ENCODE data around the gene PTK7.

The PTK7 gene

GRCh38 chr6:43189776-43190304 is 113.7 kb downstream of the PTK7 start:
- Histone ChIP-seq H3K79me2 (ENCODE audit: insufficient read depth, low read depth) (no peaks in the 10 kb centered on the region), H4K20me1 (ENCODE audit: insufficient read depth) (no peaks in the 10 kb centered on the region), H3K4me3 (IDR thresholded peaks at IDR 0.05; ENCODE audit: insufficient read depth, low read depth, low read length) (no peak overlapping the region), H3K36me3 (ENCODE audit: insufficient read depth) (no peaks in the 10 kb centered on the region), H3K27ac (no peak overlapping the region), H2AFZ (ENCODE audit: low read depth) (no peak overlapping the region), H3K4me2 (no peak overlapping the region), H3K9ac (no peak overlapping the region), H3K4me1 (ENCODE audit: low read depth, poor library complexity, severe bottlenecking) (no peaks in the 10 kb centered on the region), H3K27me3 (ENCODE audit: insufficient read depth, low read depth) (no peaks in the 10 kb centered on the region)
- no peak for TF ChIP-seq CTCF (conservative IDR thresholded peaks at IDR 0.05; ENCODE audit: low read depth, low read length)

DNA sequence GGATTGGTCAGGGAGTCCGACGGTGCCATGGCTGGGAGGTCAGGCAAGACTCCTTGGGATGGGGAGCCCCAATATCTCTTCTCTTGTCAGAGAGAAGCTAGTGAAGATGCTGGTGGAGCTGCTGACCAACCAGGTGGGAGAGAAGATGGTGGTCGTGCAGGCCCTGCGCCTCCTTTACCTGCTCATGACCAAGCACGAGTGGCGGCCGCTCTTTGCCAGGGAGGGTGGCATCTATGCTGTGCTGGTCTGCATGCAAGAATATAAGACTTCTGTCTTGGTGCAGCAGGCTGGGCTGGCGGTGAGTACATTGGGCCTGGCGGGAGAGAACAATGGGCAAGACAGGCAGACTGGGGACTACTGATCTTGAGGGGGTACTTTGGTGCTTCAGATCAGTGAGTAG is 116.8 kb downstream of the PTK7 start:
- no peaks in the 10 kb centered on the region for H4K20me1 ChIP-seq (ENCODE audit: insufficient read depth)
- no peaks in the 10 kb centered on the region for H3K79me2 ChIP-seq (ENCODE audit: insufficient read depth, low read depth)
- no peaks in the 10 kb centered on the region for H3K36me3 ChIP-seq (ENCODE audit: insufficient read depth)
- H3K9ac ChIP-seq = no peak overlapping the region
- H2AFZ ChIP-seq (ENCODE audit: low read depth) = no peak overlapping the region
- H3K27ac ChIP-seq = no peak overlapping the region
- H3K4me2 ChIP-seq = no peak overlapping the region
- no peaks in the 10 kb centered on the region for H3K27me3 ChIP-seq (ENCODE audit: insufficient read depth, low read depth)
- no peak overlapping the region for H3K4me3 ChIP-seq (IDR thresholded peaks at IDR 0.05; ENCODE audit: insufficient read depth, low read depth, low read length)
- TF ChIP-seq CTCF (conservative IDR thresholded peaks at IDR 0.05; ENCODE audit: low read depth, low read length) = no peak
- no peaks in the 10 kb centered on the region for H3K4me1 ChIP-seq (ENCODE audit: low read depth, poor library complexity, severe bottlenecking)

DNA sequence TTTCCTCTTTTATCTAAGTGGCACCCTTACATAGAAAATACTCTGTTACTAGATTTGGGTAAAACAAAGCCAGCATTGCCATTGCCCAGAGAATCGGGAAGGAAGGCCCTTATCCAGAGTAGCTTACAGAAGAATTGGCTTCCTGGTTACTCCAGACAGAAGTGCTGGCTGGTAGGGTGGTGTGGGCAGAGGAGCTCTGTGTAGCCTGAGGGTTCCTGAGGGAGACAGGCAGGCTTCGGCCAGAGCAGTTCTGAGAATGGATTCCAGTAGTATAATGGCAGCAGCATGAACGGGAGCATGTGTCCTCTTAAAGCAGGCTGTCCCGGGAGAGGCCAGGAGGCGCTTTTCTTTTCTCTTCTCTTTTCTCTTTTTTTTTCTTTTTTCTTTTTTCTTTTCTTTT is 117.8 kb downstream of the PTK7 start:
- H3K9ac ChIP-seq = no peak overlapping the region
- H4K20me1 ChIP-seq (ENCODE audit: insufficient read depth) = no peaks in the 10 kb centered on the region
- H3K4me2 ChIP-seq = no peak overlapping the region
- no peak overlapping the region for H3K27ac ChIP-seq
- no peaks in the 10 kb centered on the region for H3K36me3 ChIP-seq (ENCODE audit: insufficient read depth)
- TF ChIP-seq CTCF (conservative IDR thresholded peaks at IDR 0.05; ENCODE audit: low read depth, low read length) = no peak
- no peak overlapping the region for H2AFZ ChIP-seq (ENCODE audit: low read depth)
- H3K4me3 ChIP-seq (IDR thresholded peaks at IDR 0.05; ENCODE audit: insufficient read depth, low read depth, low read length) = no peak overlapping the region
- H3K27me3 ChIP-seq (ENCODE audit: insufficient read depth, low read depth) = no peaks in the 10 kb centered on the region
- H3K4me1 ChIP-seq (ENCODE audit: low read depth, poor library complexity, severe bottlenecking) = no peaks in the 10 kb centered on the region
- H3K79me2 ChIP-seq (ENCODE audit: insufficient read depth, low read depth) = no peaks in the 10 kb centered on the region

- H3K79me2 ChIP-seq (ENCODE audit: insufficient read depth, low read depth) = no peaks in the 10 kb centered on the region
- H2AFZ ChIP-seq (ENCODE audit: low read depth) = no peak overlapping the region
- no peak overlapping the region for H3K4me3 ChIP-seq (IDR thresholded peaks at IDR 0.05; ENCODE audit: insufficient read depth, low read depth, low read length)
- H4K20me1 ChIP-seq (ENCODE audit: insufficient read depth) = no peaks in the 10 kb centered on the region
- H3K9ac ChIP-seq = no peak overlapping the region
- H3K27me3 ChIP-seq (ENCODE audit: insufficient read depth, low read depth) = no peaks in the 10 kb centered on the region
- H3K36me3 ChIP-seq (ENCODE audit: insufficient read depth) = no peaks in the 10 kb centered on the region
- H3K4me2 ChIP-seq = no peak overlapping the region
- no peak for TF ChIP-seq CTCF (conservative IDR thresholded peaks at IDR 0.05; ENCODE audit: low read depth, low read length)
- H3K4me1 ChIP-seq (ENCODE audit: low read depth, poor library complexity, severe bottlenecking) = no peaks in the 10 kb centered on the region
- no peak overlapping the region for H3K27ac ChIP-seq
Observed at GRCh38 chr6:43196337-43196736, 120.2 kb downstream of the PTK7 start.
